ENCODE data around the gene CHRNA1.

GRCh38 chr2:174776675-174777074 is 12.4 kb upstream of the CHRNA1 start:
- TF ChIP-seq CTCF (IDR thresholded peaks at IDR 0.05) (no peak), POLR2A (IDR thresholded peaks at IDR 0.05) (no peak)

All from esophagus squamous epithelium (tissue), 4 donors.